Measurements from ENCODE around the gene NUAK1.

NUAK1 gene

GRCh38 chr12:106135075-106135474 is 3.7 kb downstream of the NUAK1 start:
- TF ChIP-seq CTCF (IDR thresholded peaks at IDR 0.05; ENCODE audit: low read depth, low read length), result no peak
- no peak for DNase-seq (ENCODE audit: extremely low read depth, low read depth)

- no peak for TF ChIP-seq CTCF (IDR thresholded peaks at IDR 0.05; ENCODE audit: low read depth, low read length)
- DNase-seq (ENCODE audit: extremely low read depth, low read depth), result no peak
Observed at GRCh38 chr12:106134294-106134949, 4.3 kb downstream of the NUAK1 start.

- no peak for TF ChIP-seq CTCF (IDR thresholded peaks at IDR 0.05; ENCODE audit: low read depth, low read length)
- DNase-seq (ENCODE audit: extremely low read depth, low read depth), result no peak
Observed at GRCh38 chr12:106133136-106134087, 5.3 kb downstream of the NUAK1 start.

GRCh38 chr12:106132175-106133135 is 6.3 kb downstream of the NUAK1 start:
- TF ChIP-seq CTCF (IDR thresholded peaks at IDR 0.05; ENCODE audit: low read depth, low read length), result no peak
- no peak for DNase-seq (ENCODE audit: extremely low read depth, low read depth)

- no peak for DNase-seq (ENCODE audit: extremely low read depth, low read depth)
Observed at GRCh38 chr12:106131676-106132075, 7.1 kb downstream of the NUAK1 start.

More at GRCh38 chr12:106131676-106132075, 7.1 kb downstream of the NUAK1 start:
- TF ChIP-seq CTCF (IDR thresholded peaks at IDR 0.05; ENCODE audit: low read depth, low read length), result no peak
